ENCODE results near the gene TMCO1. TPM values are rescaled to one million over a fixed set of nuclear protein-coding genes. Genes with fewer than 3 reads are reported as not detected.

Gene TMCO1
- total and polyA plus RNA-seq, 2 of the 13 experiments (the other 11 are each of a cell fraction or from before 2014, with no cell fraction given), result 106 to 119 TPM

DNA sequence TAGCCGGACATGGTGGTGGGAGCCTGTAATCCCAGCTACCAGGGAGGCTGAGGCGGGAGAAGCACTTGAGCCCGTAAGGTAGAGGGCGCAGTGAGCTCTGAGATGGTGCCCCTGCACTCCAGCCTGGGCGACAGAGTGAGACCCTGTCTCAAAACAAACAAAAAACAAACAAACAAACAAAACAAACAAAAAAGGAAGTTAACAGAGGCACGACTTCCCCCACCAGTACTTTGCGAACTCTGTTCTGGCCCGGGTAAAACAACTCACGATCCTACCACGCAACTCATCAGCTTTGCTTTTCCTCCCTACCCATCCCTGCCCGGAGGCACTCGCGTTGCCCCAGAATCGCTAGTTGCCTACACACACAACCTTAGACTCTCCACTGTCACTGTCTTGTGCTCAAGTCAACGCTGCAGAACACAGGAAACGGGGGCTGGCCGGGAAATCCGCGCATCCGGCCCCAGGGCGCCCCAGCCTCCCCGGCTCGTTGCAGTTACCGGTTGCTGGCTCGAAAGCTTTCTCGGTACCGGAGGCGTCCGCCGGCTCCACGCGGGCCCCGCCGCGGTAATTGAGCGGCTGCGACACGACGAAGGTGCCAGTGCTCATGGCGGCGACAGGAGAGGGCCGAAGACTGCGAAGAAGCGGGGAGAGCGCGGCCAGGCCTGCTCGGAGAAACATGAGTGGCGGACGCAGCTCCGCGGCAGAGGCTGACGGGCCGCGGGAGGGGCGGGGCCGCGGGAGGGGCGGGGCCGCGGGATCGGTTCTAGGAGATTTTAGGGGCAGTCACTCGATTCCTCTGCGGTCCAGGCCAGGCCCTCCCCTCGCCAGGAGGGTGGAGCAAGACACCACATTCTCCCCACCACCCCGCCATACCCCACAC lies 70.5 kb downstream of the TMCO1 start, which contains the start of gene ALDH9A1 (continued):
- TF ChIP-seq POLR2AphosphoS2 (IDR thresholded peaks at IDR 0.05; ENCODE audit: low read depth, low read length) (no peak), RERE (CRISPR knock-in tag; IDR thresholded peaks at IDR 0.05; ENCODE audit: low read depth) (no peak), UBTF (CRISPR knock-in tag; IDR thresholded peaks at IDR 0.05) (peak; percentile 82), TEAD2 (CRISPR knock-in tag; IDR thresholded peaks at IDR 0.05) (no peak), ZZZ3 (CRISPR knock-in tag; IDR thresholded peaks at IDR 0.05; ENCODE audit: borderline replicate concordance) (no peak), MAFF (IDR thresholded peaks at IDR 0.05; ENCODE audit: low read depth, low read length) (no peak), PRPF4 (IDR thresholded peaks at IDR 0.05; ENCODE audit: low read depth, low read length, poor library complexity, severe bottlenecking) (no peak), ONECUT2 (CRISPR knock-in tag; IDR thresholded peaks at IDR 0.05) (no peak), ZFP36L1 (CRISPR knock-in tag; IDR thresholded peaks at IDR 0.05) (no peak), BHLHE40 (IDR thresholded peaks at IDR 0.05; ENCODE audit: low read length) (no peak), CBX5 (CRISPR knock-in tag; IDR thresholded peaks at IDR 0.05; ENCODE audit: borderline replicate concordance) (no peak), SMAD3 (CRISPR knock-in tag; IDR thresholded peaks at IDR 0.05) (peak; percentile 34; the same call in 1 of the 2 replicates), SCMH1 (CRISPR knock-in tag; IDR thresholded peaks at IDR 0.05; ENCODE audit: borderline replicate concordance) (no peak)
- TF ChIP-seq, protein P1, sequence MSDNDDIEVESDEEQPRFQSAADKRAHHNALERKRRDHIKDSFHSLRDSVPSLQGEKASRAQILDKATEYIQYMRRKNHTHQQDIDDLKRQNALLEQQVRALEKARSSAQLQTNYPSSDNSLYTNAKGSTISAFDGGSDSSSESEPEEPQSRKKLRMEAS (IDR thresholded peaks at IDR 0.05), result peak; percentile 68
- TF ChIP-seq, protein P2, sequence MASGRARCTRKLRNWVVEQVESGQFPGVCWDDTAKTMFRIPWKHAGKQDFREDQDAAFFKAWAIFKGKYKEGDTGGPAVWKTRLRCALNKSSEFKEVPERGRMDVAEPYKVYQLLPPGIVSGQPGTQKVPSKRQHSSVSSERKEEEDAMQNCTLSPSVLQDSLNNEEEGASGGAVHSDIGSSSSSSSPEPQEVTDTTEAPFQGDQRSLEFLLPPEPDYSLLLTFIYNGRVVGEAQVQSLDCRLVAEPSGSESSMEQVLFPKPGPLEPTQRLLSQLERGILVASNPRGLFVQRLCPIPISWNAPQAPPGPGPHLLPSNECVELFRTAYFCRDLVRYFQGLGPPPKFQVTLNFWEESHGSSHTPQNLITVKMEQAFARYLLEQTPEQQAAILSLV (CRISPR knock-in tag; IDR thresholded peaks at IDR 0.05; ENCODE audit: borderline replicate concordance), result no peak; the same call in 1 of the 2 replicates
- TF ChIP-seq, protein P3, sequence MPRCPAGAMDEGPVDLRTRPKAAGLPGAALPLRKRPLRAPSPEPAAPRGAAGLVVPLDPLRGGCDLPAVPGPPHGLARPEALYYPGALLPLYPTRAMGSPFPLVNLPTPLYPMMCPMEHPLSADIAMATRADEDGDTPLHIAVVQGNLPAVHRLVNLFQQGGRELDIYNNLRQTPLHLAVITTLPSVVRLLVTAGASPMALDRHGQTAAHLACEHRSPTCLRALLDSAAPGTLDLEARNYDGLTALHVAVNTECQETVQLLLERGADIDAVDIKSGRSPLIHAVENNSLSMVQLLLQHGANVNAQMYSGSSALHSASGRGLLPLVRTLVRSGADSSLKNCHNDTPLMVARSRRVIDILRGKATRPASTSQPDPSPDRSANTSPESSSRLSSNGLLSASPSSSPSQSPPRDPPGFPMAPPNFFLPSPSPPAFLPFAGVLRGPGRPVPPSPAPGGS (CRISPR knock-in tag; IDR thresholded peaks at IDR 0.05), result no peak

Data from HepG2 (cell line).